H1 (cell line): ENCODE results near the gene ERV3-1. TPM values are rescaled to one million over a fixed set of nuclear protein-coding genes. Genes with fewer than 3 reads are reported as not detected.

Experiments used
- CTCF ChIA-PET: fragments of 300-600 bp; sonication (Branson Sonifier 250); formaldehyde crosslinking; loops from one replicate; lab custom pipeline; 2021; ENCODE audit not compliant: partially characterized antibody; lab: Charles Lee
- POLR2A ChIA-PET: fragments of 300-600 bp; sonication (Branson Sonifier 250); formaldehyde crosslinking; loops from one replicate; lab custom pipeline; 2021; ENCODE audit warnings: inconsistent platforms; ENCODE audit not compliant: partially characterized antibody; lab: Charles Lee
- DNase-seq, 2 experiments: peaks; one replicate each; pipeline versions ENCODE4 v3.0.0 to v3.0.0-alpha.2; 2010 to 2022; ENCODE audit warnings: low spot score in 2 of 2, low read depth in 1 of 2, mixed read lengths in 1 of 2
- FAIRE-seq: peaks from 2 replicates; lab custom pipeline; 2011; peaks lifted over from hg19 to GRCh38; lab: Jason Lieb, UNC
- H2AFZ ChIP-seq: 2 replicates; pipeline ENCODE4 v1.8.1; 2012; ENCODE audit warnings: low read length, inconsistent platforms
- H2AK5ac ChIP-seq: 2 replicates; pipeline ENCODE4 v1.6.1; 2013; ENCODE audit warnings: low read depth, low read length
- H2BK120ac ChIP-seq: replicated peaks from 2 replicates; pipeline ENCODE3; 2013; ENCODE audit warnings: low read depth, low read length, inconsistent platforms
- H2BK12ac ChIP-seq: 2 replicates; pipeline ENCODE4 v1.6.1; 2013; ENCODE audit warnings: low read depth, low read length
- H2BK15ac ChIP-seq: 2 replicates; pipeline ENCODE4 v1.6.1; 2013; ENCODE audit warnings: low read length
- H2BK20ac ChIP-seq: 2 replicates; pipeline ENCODE4 v1.6.1; 2013; ENCODE audit warnings: low read length
- H2BK5ac ChIP-seq: 2 replicates; pipeline ENCODE4 v1.6.1; 2013; ENCODE audit warnings: low read depth, low read length
- H3K14ac ChIP-seq: 2 replicates; pipeline ENCODE4 v1.6.1; 2013; ENCODE audit warnings: inconsistent platforms; ENCODE audit not compliant: insufficient read length
- H3K18ac ChIP-seq: 2 replicates; pipeline ENCODE4 v1.6.1; 2013; ENCODE audit warnings: low read length; ENCODE audit errors: extremely low read depth
- H3K23ac ChIP-seq: 2 replicates; pipeline ENCODE4 v1.6.1; 2013; ENCODE audit warnings: inconsistent platforms; ENCODE audit not compliant: insufficient read length
- H3K23me2 ChIP-seq: 2 replicates; pipeline ENCODE4 v1.6.1; 2013; ENCODE audit warnings: low read depth, low read length
- H3K27ac ChIP-seq: 2 replicates; pipeline ENCODE4 v1.6.1; 2011; ENCODE audit warnings: low read depth, low read length, inconsistent platforms
- H3K27me3 ChIP-seq, 4 experiments: replicated peaks in 1 of 4; 1 replicate in 1 of 4; 2 replicates in 3 of 4; pipeline versions ENCODE4 v1.6.1 to v1.8.1; 2011 to 2013; ENCODE audit warnings: low read length in 3 of 4, mild to moderate bottlenecking in 3 of 4, inconsistent platforms in 2 of 4, mixed read lengths in 2 of 4, moderate library complexity in 1 of 4; ENCODE audit not compliant: control insufficient read depth in 3 of 4, insufficient read depth in 3 of 4; ENCODE audit errors: extremely low read depth in 1 of 4
- H3K36me3 ChIP-seq, 4 experiments: 2 replicates each; pipeline versions ENCODE4 v1.6.1 to v1.8.1; 2011 to 2013; ENCODE audit warnings: mild to moderate bottlenecking in 4 of 4, low read length in 3 of 4, moderate library complexity in 2 of 4, control low read depth in 1 of 4, inconsistent platforms in 1 of 4; ENCODE audit not compliant: insufficient read depth in 4 of 4, control insufficient read depth in 2 of 4
- H3K4ac ChIP-seq: replicated peaks from 2 replicates; pipeline ENCODE3; 2013; ENCODE audit warnings: low read length, low read depth, mixed read lengths, inconsistent platforms; ENCODE audit not compliant: insufficient read length
- H3K4me1 ChIP-seq, 4 experiments: replicated peaks in 1 of 4; 1 replicate in 1 of 4; 2 replicates in 3 of 4; pipeline versions ENCODE4 v1.6.1 to v1.8.1; 2011 to 2013; ENCODE audit warnings: low read length in 3 of 4, inconsistent platforms in 2 of 4, mixed read lengths in 1 of 4; ENCODE audit not compliant: insufficient read depth in 4 of 4, control insufficient read depth in 3 of 4
- H3K4me2 ChIP-seq, 2 experiments: 2 replicates each; pipeline versions ENCODE4 v1.6.1 to v1.8.1; 2011 to 2013; ENCODE audit warnings: low read depth in 2 of 2, low read length in 2 of 2, control low read depth in 1 of 2, inconsistent platforms in 1 of 2, mild to moderate bottlenecking in 1 of 2; ENCODE audit not compliant: insufficient read depth in 1 of 2
- H3K4me3 ChIP-seq, 4 experiments: fragments of 200-600, 300-600 bp in 1 of 4; sonication (generic), shearing (Covaris generic), sonication (Bioruptor Twin) in 1 of 4; 2 replicates each; pipeline versions ENCODE4 v1.5.1 to v1.8.1; 2011 to 2016; ENCODE audit warnings: low read length in 4 of 4, low read depth in 3 of 4, control low read depth in 2 of 4, inconsistent platforms in 2 of 4, mild to moderate bottlenecking in 2 of 4, mixed read lengths in 1 of 4, moderate library complexity in 1 of 4; ENCODE audit not compliant: insufficient read depth in 2 of 4; ENCODE audit errors: extremely low read depth in 1 of 4
- H3K56ac ChIP-seq: replicated peaks from 2 replicates; pipeline ENCODE3; 2013; ENCODE audit warnings: low read depth, mild to moderate bottlenecking, mixed read lengths, low read length, inconsistent platforms; ENCODE audit not compliant: insufficient read length
- H3K79me1 ChIP-seq: 2 replicates; pipeline ENCODE4 v1.6.1; 2013; ENCODE audit warnings: low read depth, low read length, control low read depth
- H3K79me2 ChIP-seq, 2 experiments: 2 replicates each; pipeline versions ENCODE4 v1.6.1 to v1.8.1; 2012 to 2013; ENCODE audit warnings: low read length in 2 of 2, mild to moderate bottlenecking in 2 of 2, inconsistent platforms in 1 of 2; ENCODE audit not compliant: insufficient read depth in 2 of 2, control insufficient read depth in 1 of 2
- H3K9ac ChIP-seq, 4 experiments: replicated peaks in 1 of 4; 1 replicate in 1 of 4; 2 replicates in 3 of 4; pipeline versions ENCODE4 v1.6.1 to v1.8.1; 2011 to 2013; ENCODE audit warnings: low read depth in 3 of 4, low read length in 3 of 4, control low read depth in 2 of 4, mild to moderate bottlenecking in 2 of 4, moderate library complexity in 2 of 4, inconsistent platforms in 1 of 4; ENCODE audit errors: extremely low read depth in 1 of 4
- H3K9me3 ChIP-seq, 2 experiments: 2 replicates each; pipeline versions ENCODE4 v1.6.1 to v1.8.1; 2012 to 2013; ENCODE audit warnings: mild to moderate bottlenecking in 2 of 2, moderate library complexity in 2 of 2, control low read depth in 1 of 2, inconsistent platforms in 1 of 2, low read depth in 1 of 2, low read length in 1 of 2, mixed read lengths in 1 of 2; ENCODE audit not compliant: insufficient read depth in 2 of 2
- H4K20me1 ChIP-seq, 2 experiments: replicated peaks in 1 of 2; 2 replicates each; pipeline versions ENCODE3 to v1.8.1; 2011 to 2013; ENCODE audit warnings: inconsistent platforms in 2 of 2, low read length in 2 of 2, mild to moderate bottlenecking in 1 of 2; ENCODE audit not compliant: insufficient read depth in 2 of 2, control insufficient read depth in 1 of 2
- H4K5ac ChIP-seq: 2 replicates; pipeline ENCODE4 v1.6.1; 2013; ENCODE audit warnings: low read length, low read depth, mixed read lengths, inconsistent platforms; ENCODE audit not compliant: insufficient read length
- H4K8ac ChIP-seq: 2 replicates; pipeline ENCODE4 v1.8.0; 2013; ENCODE audit warnings: mild to moderate bottlenecking, moderate library complexity, low read length, inconsistent platforms; ENCODE audit not compliant: insufficient read depth; ENCODE audit errors: extremely low read depth
- H4K91ac ChIP-seq: replicated peaks from 2 replicates; pipeline ENCODE3; 2013; ENCODE audit warnings: low read length, mixed read lengths, inconsistent platforms; ENCODE audit not compliant: insufficient read length
- ATF3 ChIP-seq: IDR thresholded peaks from 2 replicates; pipeline ENCODE4 v1.6.1; 2011; ENCODE audit warnings: low read depth, mild to moderate bottlenecking, low read length; ENCODE audit not compliant: insufficient read depth
- CTCF ChIP-seq, 3 experiments: IDR thresholded peaks; 1 replicate in 2 of 3; 2 replicates in 1 of 3; pipeline versions ENCODE4 v1.5.1 to v1.6.1; 2011; ENCODE audit warnings: low read length in 3 of 3, mild to moderate bottlenecking in 3 of 3, inconsistent platforms in 2 of 3, low read depth in 1 of 3, moderate library complexity in 1 of 3; ENCODE audit not compliant: insufficient read depth in 1 of 3; ENCODE audit errors: control extremely low read depth in 1 of 3
- FOSL1 ChIP-seq: IDR thresholded peaks from 2 replicates; pipeline ENCODE4 v1.6.1; 2011; ENCODE audit warnings: mild to moderate bottlenecking, low read depth, low read length, moderate library complexity; ENCODE audit not compliant: insufficient read depth
- GABPA ChIP-seq: IDR thresholded peaks from 2 replicates; pipeline ENCODE4 v1.6.1; 2011; ENCODE audit warnings: mild to moderate bottlenecking, low read length, moderate library complexity, borderline replicate concordance; ENCODE audit not compliant: insufficient read depth
- JUND ChIP-seq: IDR thresholded peaks from 2 replicates; pipeline ENCODE4 v1.6.1; 2011; ENCODE audit warnings: mild to moderate bottlenecking, improper control_type of control experiment, low read length
- KDM1A ChIP-seq: fragments of 200-600, 300-600 bp; sonication (generic); IDR thresholded peaks from 2 replicates; pipeline ENCODE4 v1.7.1; 2016; ENCODE audit warnings: mild to moderate bottlenecking, low read length, borderline replicate concordance
- RBBP5 ChIP-seq: IDR thresholded peaks from 2 replicates; pipeline ENCODE4 v1.7.1; 2012; ENCODE audit warnings: low read depth, mild to moderate bottlenecking, inconsistent platforms, low read length, moderate library complexity, borderline replicate concordance
- RNF2 ChIP-seq: fragments of 200-900, 300-1000 bp; sonication (generic); IDR thresholded peaks from 2 replicates; pipeline ENCODE4 v1.7.1; 2016; ENCODE audit warnings: borderline replicate concordance, low read depth, mild to moderate bottlenecking, antibody characterized with exemption, low read length; ENCODE audit not compliant: poor library complexity, severe bottlenecking; ENCODE audit errors: missing control alignments
- SIN3A ChIP-seq, 2 experiments: IDR thresholded peaks in 1 of 2; conservative IDR thresholded peaks in 1 of 2; 2 replicates each; pipeline ENCODE4 v1.6.1; 2011 to 2012; ENCODE audit warnings: low read length in 2 of 2, improper control_type of control experiment in 1 of 2, low read depth in 1 of 2, mild to moderate bottlenecking in 1 of 2
- SIX5 ChIP-seq: IDR thresholded peaks from 2 replicates; pipeline ENCODE4 v1.6.1; 2011; ENCODE audit warnings: mild to moderate bottlenecking, low read depth, low read length
- YY1 ChIP-seq: IDR thresholded peaks from 2 replicates; pipeline ENCODE4 v1.6.1; 2011; ENCODE audit warnings: low read depth, mild to moderate bottlenecking, low read length
- polyA plus RNA-seq, 7 experiments: library from polyadenylated mRNA; depleted of rRNA in 3 of 7; stranded (reverse) in 5 of 7; unstranded in 2 of 7; fragments of >200 nt in 5 of 7; fragments of 200-250 nt in 2 of 7; gene quantifications; 1 replicate in 5 of 7; 2 replicates in 1 of 7; 4 replicates in 1 of 7; pipeline versions ENCODE4 v1.2.1 to v1.2.3, GENCODE V29; 2011 to 2013; ENCODE audit warnings: missing spikeins in 2 of 7, mixed read lengths in 2 of 7
- total RNA-seq: library from RNA; stranded (reverse); fragmentation: NEBNext Ultra II Directional; extraction: Animal tissue kit (Norgen Biotek cat#: 25700); gene quantifications from 2 replicates; pipeline ENCODE4 v1.2.1, GENCODE V29; 2021

Gene ERV3-1
- total and polyA plus RNA-seq, 2 of the 8 experiments (the other 6 are each of a cell fraction or from before 2014, with no cell fraction given), result 9.5 to 9.7 TPM

GRCh38 chr7:64965594-64965993 lies 40.9 kb downstream of the ERV3-1 start:
- Histone ChIP-seq H4K91ac (no peak overlapping the region), H2BK5ac (no peak overlapping the region), H4K8ac (no peak overlapping the region), H3K4me2 (no peak overlapping the region), H2AFZ (no peak overlapping the region), H3K79me1 (no peaks in the 10 kb centered on the region), H3K9me3 (peaks cover 3 to 8% of the 10 kb centered on the region in 2 experiments; a peak in 2 of 4 replicates), H3K27me3 (no peaks in the 10 kb centered on the region), H3K79me2 (no peaks in the 10 kb centered on the region), H3K23me2 (no peaks in the 10 kb centered on the region), H2AK5ac (no peak overlapping the region), H3K27ac (no peak overlapping the region), H2BK120ac (no peak overlapping the region), H3K4me1 (no peaks in the 10 kb centered on the region), H2BK12ac (no peak overlapping the region), H3K4ac (no peak overlapping the region), H4K5ac (no peak overlapping the region), H3K18ac (no peak overlapping the region), H4K20me1 (no peaks in the 10 kb centered on the region), H3K23ac (no peak overlapping the region), H3K36me3 (no peaks in the 10 kb centered on the region), H3K56ac (no peak overlapping the region), H3K9ac (no peak overlapping the region), H3K4me3 (no peak overlapping the region), H2BK15ac (no peak overlapping the region), H3K14ac (no peak overlapping the region), H2BK20ac (no peak overlapping the region)
- ChIA-PET POLR2A (interaction anchor here (0.6 kb wide), 1 partner anchor 50 kb away, joined by 3 read pairs; no protein-coding TSS in a partner anchor), CTCF (no interaction called here)
- FAIRE-seq (no peak), DNase-seq (no peak)
- TF ChIP-seq RNF2 (no peak), CTCF (IDR thresholded peaks at IDR 0.05; ENCODE audit: control extremely low read depth in 1 of 3, insufficient read depth in 1 of 3, low read depth in 1 of 3, low read length in 3 of 3) (no peak), SIX5 (no peak), YY1 (no peak), JUND (no peak), FOSL1 (no peak), RBBP5 (no peak), SIN3A (conservative IDR thresholded peaks at IDR 0.05 in 1 of 2, IDR thresholded peaks at IDR 0.05 in 1 of 2; ENCODE audit: low read depth in 1 of 2, low read length in 2 of 2) (no peak), GABPA (no peak), ATF3 (no peak), KDM1A (no peak)
